Esophagus muscularis mucosa (tissue), 4 donors: ENCODE data around the gene CCDC106. TPM values are rescaled to one million over a fixed set of nuclear protein-coding genes. Genes with fewer than 3 reads are reported as not detected.

ENCODE experiments used
- DNase-seq: peaks from one replicate; pipeline ENCODE4 v3.0.0-alpha.2; 2017; ENCODE audit errors: extremely low spot score
- H3K27ac ChIP-seq, 4 donors: fragments of 200-600 bp; sonication (generic); replicated peaks in 1 of 4; 1 replicate in 3 of 4; 2 replicates in 1 of 4; pipeline ENCODE4 v1.5.1; 2016 to 2019; ENCODE audit warnings: mild to moderate bottlenecking in 1 of 4
- H3K27me3 ChIP-seq, 4 donors: fragments of 200-600 bp; sonication (generic); one replicate each; pipeline versions ENCODE4 v1.5.1 to v1.6.0; 2016 to 2019
- H3K36me3 ChIP-seq, 4 donors: fragments of 200-600 bp; sonication (generic); one replicate each; pipeline ENCODE4 v1.5.1; 2016 to 2019
- H3K4me1 ChIP-seq, 4 donors: fragments of 200-600 bp; sonication (generic); one replicate each; pipeline ENCODE4 v1.5.1; 2016 to 2019
- H3K4me3 ChIP-seq, 4 donors: fragments of 200-600 bp; sonication (generic); 1 replicate in 2 of 4; 2 replicates in 2 of 4; pipeline ENCODE4 v1.5.1; 2016 to 2019; ENCODE audit warnings: mild to moderate bottlenecking in 4 of 4, moderate library complexity in 1 of 4
- H3K9me3 ChIP-seq, 4 donors: fragments of 200-600 bp; sonication (generic); 1 replicate in 3 of 4; 2 replicates in 1 of 4; pipeline ENCODE4 v1.5.1; 2016 to 2019
- CTCF ChIP-seq, 3 experiments: fragments of 200-600 bp in 2 of 3; fragments of 450-650 bp in 1 of 3; sonication (generic) in 2 of 3; IDR thresholded peaks; one replicate each; pipeline ENCODE4 v1.5.1; 2017 to 2019; ENCODE audit warnings: antibody characterized with exemption in 3 of 3, mild to moderate bottlenecking in 2 of 3, moderate library complexity in 1 of 3
- EP300 ChIP-seq: sonication (generic); formaldehyde crosslinking; IDR thresholded peaks from one replicate; pipeline ENCODE4 v1.6.1; 2017; ENCODE audit warnings: antibody characterized with exemption
- POLR2A ChIP-seq: fragments of 450-650 bp; IDR thresholded peaks from one replicate; pipeline ENCODE4 v1.6.1; 2017; ENCODE audit warnings: antibody characterized with exemption, moderate library complexity, mild to moderate bottlenecking, low read depth
- POLR2AphosphoS5 ChIP-seq, 2 donors: sonication (generic); formaldehyde crosslinking; IDR thresholded peaks; one replicate each; pipeline ENCODE4 v1.6.1; 2017; ENCODE audit warnings: antibody characterized with exemption in 2 of 2
- WGBS: methylation state at CpG from one replicate; pipeline ENCODE4 v1.1.5; 2018; 5-methylcytosine and 5-hydroxymethylcytosine counted together
- intact Hi-C: fragments of 100-400 bp; cut with DNase I; formaldehyde crosslinking; loops from one replicate; pipeline ENCODE4 v1.15.1; 2023
- total RNA-seq, 4 donors: library from RNA; depleted of rRNA; stranded (reverse); fragments of >200 nt; gene quantifications; one replicate each; pipeline versions ENCODE4 v1.1.0 to v1.2.1, GENCODE V29; 2016

Gene CCDC106
- total RNA-seq, 4 donors from 2014 or later = 9.4 to 22.0 (median 19.2) TPM

GRCh38 chr19:55689411-55690108 lies 41.5 kb downstream of the CCDC106 start:
- TF ChIP-seq POLR2A = no peak
- TF ChIP-seq POLR2AphosphoS5 (IDR thresholded peaks at IDR 0.05) = no peak
- TF ChIP-seq CTCF (IDR thresholded peaks at IDR 0.05) = no peak
- TF ChIP-seq EP300 = no peak
- H3K9me3 ChIP-seq = no peaks in the 10 kb centered on the region
- no peaks in the 10 kb centered on the region for H3K27me3 ChIP-seq
- DNase-seq = no peak
- peaks cover 62 to 100% (median 98%) of the 10 kb centered on the region in 4 donors for H3K36me3 ChIP-seq
- no peak overlapping the region for H3K27ac ChIP-seq
- peaks cover 0 to 39% (median 16%) of the 10 kb centered on the region in 4 donors for H3K4me1 ChIP-seq
- no peak overlapping the region for H3K4me3 ChIP-seq
- WGBS = 95% methylated on average over 20 of the region's 35 CpGs
- intact Hi-C loops = no loop called here

GRCh38 chr19:55690109-55690768 lies 42.2 kb downstream of the CCDC106 start:
- no peak overlapping the region for H3K27ac ChIP-seq
- no peak for DNase-seq
- 91% methylated on average over 25 of the region's 25 CpGs for WGBS
- peaks cover 0 to 36% (median 16%) of the 10 kb centered on the region in 4 donors for H3K4me1 ChIP-seq
- TF ChIP-seq CTCF (IDR thresholded peaks at IDR 0.05) = no peak
- TF ChIP-seq POLR2A = no peak
- no peak for TF ChIP-seq POLR2AphosphoS5 (IDR thresholded peaks at IDR 0.05)
- TF ChIP-seq EP300 = no peak
- H3K27me3 ChIP-seq = no peaks in the 10 kb centered on the region
- intact Hi-C loops = no loop called here
- no peaks in the 10 kb centered on the region for H3K9me3 ChIP-seq
- no peak overlapping the region for H3K4me3 ChIP-seq
- peaks cover 63 to 100% (median 98%) of the 10 kb centered on the region in 4 donors for H3K36me3 ChIP-seq

- H3K27me3 ChIP-seq = no peaks in the 10 kb centered on the region
- H3K4me1 ChIP-seq = peaks cover 0 to 30% (median 13%) of the 10 kb centered on the region in 4 donors
- WGBS = 92% methylated on average over 30 of the region's 31 CpGs
- no peaks in the 10 kb centered on the region for H3K9me3 ChIP-seq
- no peak overlapping the region for H3K27ac ChIP-seq
- TF ChIP-seq EP300 (no peak), CTCF (IDR thresholded peaks at IDR 0.05) (no peak), POLR2A (no peak), POLR2AphosphoS5 (IDR thresholded peaks at IDR 0.05) (no peak)
- DNase-seq = no peak
- no peak overlapping the region for H3K4me3 ChIP-seq
- intact Hi-C loops = no loop called here
- H3K36me3 ChIP-seq = peaks cover 62 to 100% (median 98%) of the 10 kb centered on the region in 4 donors
These were observed 42.9 kb downstream of the CCDC106 start for GRCh38 chr19:55690769-55691545.

DNA sequence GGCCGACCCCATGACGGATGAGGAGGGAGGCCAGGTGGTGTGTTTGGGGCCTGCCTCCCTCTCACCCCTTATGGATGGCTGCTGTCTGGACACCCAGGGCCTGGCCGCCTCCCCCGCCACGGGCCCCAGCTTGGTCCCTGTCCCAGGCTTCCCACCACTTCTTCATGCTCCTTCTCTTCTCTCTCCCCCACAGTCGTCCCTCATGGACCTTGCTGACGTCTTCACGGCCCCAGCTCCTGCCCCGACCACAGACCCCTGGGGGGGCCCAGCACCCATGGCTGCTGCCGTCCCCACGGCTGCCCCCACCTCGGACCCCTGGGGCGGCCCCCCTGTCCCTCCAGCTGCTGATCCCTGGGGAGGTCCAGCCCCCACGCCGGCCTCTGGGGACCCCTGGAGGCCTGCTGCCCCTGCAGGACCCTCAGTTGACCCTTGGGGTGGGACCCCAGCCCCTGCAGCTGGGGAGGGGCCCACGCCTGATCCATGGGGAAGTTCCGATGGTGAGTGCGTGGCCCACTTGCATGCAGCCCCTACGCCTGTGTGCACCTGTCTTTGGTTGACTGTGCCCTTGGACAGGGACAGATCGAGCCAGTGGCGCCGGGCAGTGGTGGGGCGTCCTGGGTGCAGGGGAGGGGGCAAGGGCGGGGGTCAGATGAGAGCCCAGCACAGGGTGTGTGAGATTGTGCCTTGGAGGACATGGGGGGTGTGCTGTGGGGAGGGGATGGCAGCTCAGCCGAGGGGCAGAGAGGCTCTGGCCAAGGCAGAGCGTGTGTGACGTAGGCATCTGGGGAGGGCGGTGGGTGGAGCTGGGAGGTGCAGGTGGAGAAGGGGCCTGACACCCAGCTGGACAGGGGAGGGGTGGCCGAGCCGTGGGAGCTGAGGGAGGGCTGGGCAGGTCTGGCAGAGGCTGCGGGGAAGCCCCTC lies 43.8 kb downstream of the CCDC106 start:
- Histone ChIP-seq H3K4me3 (no peak overlapping the region), H3K27me3 (no peaks in the 10 kb centered on the region), H3K36me3 (peaks cover 69 to 100% (median 98%) of the 10 kb centered on the region in 4 donors), H3K9me3 (no peaks in the 10 kb centered on the region), H3K4me1 (peaks cover 0 to 21% (median 9%) of the 10 kb centered on the region in 4 donors), H3K27ac (no peak overlapping the region)
- intact Hi-C loops = no loop called here
- no peak for DNase-seq
- TF ChIP-seq CTCF (IDR thresholded peaks at IDR 0.05) (no peak), POLR2A (no peak), EP300 (no peak)
- 90% methylated on average over 21 of the region's 31 CpGs for WGBS
